Neural crest cell (in vitro differentiated cells): ENCODE results near the gene NATD1. TPM values are rescaled to one million over a fixed set of nuclear protein-coding genes. Genes with fewer than 3 reads are reported as not detected.

Experiments
- DNase-seq: peaks from one replicate; pipeline ENCODE4 v3.0.0; 2021; ENCODE audit warnings: low read depth, mixed read lengths, low spot score
- H3K27ac Mint-ChIP-seq: one replicate; pipeline ENCODE4 v1.8.0; 2021; ENCODE audit warnings: mild to moderate bottlenecking, mixed read lengths; ENCODE audit not compliant: unreplicated experiment
- H3K27me3 Mint-ChIP-seq: 2 replicates; pipeline ENCODE4 v1.8.0; 2021; ENCODE audit warnings: low read depth, mild to moderate bottlenecking, mixed read lengths
- H3K36me3 Mint-ChIP-seq: 2 replicates; pipeline ENCODE4 v1.8.0; 2021; ENCODE audit warnings: low read depth, mild to moderate bottlenecking, mixed read lengths
- H3K4me1 Mint-ChIP-seq: 2 replicates; pipeline ENCODE4 v1.8.0; 2021; ENCODE audit warnings: mixed read lengths
- H3K4me3 Mint-ChIP-seq: one replicate; pipeline ENCODE4 v1.8.0; 2021; ENCODE audit warnings: mild to moderate bottlenecking, mixed read lengths
- H3K9me3 Mint-ChIP-seq: 2 replicates; pipeline ENCODE4 v1.8.0; 2021; ENCODE audit warnings: mixed read lengths
- total RNA-seq: library from RNA; stranded (reverse); gene quantifications from 2 replicates; pipeline ENCODE4 v1.2.1, GENCODE V29; 2021
- TF ChIP-seq, protein P1 (sequence below): fragments of 200-600 bp; sonication (generic); conservative IDR thresholded peaks from 2 replicates; pipeline ENCODE4 v1.5.0; 2021; ENCODE audit warnings: antibody characterized with exemption, mild to moderate bottlenecking

The NATD1 gene
- total RNA-seq, 1 donor from 2014 or later, result 6.7 TPM

DNA sequence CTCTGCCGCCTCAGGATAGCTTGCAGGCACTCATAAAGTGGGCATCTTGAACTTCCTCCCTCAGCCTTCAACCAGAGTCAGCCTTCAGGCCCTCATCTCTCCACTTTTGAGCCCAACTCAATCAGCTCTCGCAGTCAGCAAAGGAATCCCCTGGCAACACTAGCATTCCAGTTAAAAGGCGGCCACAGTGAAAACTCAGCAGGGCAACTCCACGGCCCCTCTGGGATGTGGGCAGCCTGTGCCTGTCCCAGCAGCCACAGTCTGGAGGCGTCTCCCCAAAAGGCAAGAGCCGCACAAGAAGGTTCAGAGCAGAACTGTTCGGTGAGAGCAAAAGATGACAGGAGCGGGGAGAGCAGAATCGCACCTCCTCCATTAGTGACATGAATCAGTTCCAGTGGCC lies 48.3 kb downstream of the NATD1 start:
- DNase-seq, result peak; percentile 3
- Mint-ChIP-seq H3K4me3 (peak overlapping the region; percentile 52), H3K9me3 (no peaks in the 10 kb centered on the region), H3K27ac (no peak overlapping the region), H3K4me1 (peaks cover 36% of the 10 kb centered on the region), H3K36me3 (peaks cover 2% of the 10 kb centered on the region), H3K27me3 (no peaks in the 10 kb centered on the region)
- TF ChIP-seq, protein P1, sequence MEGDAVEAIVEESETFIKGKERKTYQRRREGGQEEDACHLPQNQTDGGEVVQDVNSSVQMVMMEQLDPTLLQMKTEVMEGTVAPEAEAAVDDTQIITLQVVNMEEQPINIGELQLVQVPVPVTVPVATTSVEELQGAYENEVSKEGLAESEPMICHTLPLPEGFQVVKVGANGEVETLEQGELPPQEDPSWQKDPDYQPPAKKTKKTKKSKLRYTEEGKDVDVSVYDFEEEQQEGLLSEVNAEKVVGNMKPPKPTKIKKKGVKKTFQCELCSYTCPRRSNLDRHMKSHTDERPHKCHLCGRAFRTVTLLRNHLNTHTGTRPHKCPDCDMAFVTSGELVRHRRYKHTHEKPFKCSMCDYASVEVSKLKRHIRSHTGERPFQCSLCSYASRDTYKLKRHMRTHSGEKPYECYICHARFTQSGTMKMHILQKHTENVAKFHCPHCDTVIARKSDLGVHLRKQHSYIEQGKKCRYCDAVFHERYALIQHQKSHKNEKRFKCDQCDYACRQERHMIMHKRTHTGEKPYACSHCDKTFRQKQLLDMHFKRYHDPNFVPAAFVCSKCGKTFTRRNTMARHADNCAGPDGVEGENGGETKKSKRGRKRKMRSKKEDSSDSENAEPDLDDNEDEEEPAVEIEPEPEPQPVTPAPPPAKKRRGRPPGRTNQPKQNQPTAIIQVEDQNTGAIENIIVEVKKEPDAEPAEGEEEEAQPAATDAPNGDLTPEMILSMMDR, result no peak

DNA sequence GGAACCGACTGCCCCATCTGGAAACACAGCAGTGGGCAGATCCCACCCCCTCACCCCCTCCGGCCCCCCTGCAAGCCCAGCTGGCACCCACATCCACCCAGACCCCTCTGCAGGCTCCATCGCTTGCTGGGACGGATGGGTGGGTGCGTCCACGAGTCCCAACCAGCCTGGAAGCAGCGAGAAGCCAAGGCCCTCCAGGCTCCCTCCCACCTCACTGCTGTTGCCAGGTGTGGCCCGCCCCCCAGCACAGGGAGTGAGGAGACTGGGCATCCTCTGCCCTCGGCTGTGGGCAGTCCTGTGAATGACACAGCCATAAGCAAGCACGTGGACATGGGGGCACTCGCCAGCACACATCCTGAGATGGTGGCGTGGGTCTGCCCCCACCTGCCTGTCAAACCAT lies 50.7 kb downstream of the NATD1 start:
- no peaks in the 10 kb centered on the region for H3K27me3 Mint-ChIP-seq
- no peak overlapping the region for H3K27ac Mint-ChIP-seq
- DNase-seq, result no peak
- peaks cover 7% of the 10 kb centered on the region for H3K36me3 Mint-ChIP-seq
- TF ChIP-seq, protein P1, result no peak
- peaks cover 49% of the 10 kb centered on the region for H3K4me1 Mint-ChIP-seq
- no peaks in the 10 kb centered on the region for H3K9me3 Mint-ChIP-seq
- no peak overlapping the region for H3K4me3 Mint-ChIP-seq

DNA sequence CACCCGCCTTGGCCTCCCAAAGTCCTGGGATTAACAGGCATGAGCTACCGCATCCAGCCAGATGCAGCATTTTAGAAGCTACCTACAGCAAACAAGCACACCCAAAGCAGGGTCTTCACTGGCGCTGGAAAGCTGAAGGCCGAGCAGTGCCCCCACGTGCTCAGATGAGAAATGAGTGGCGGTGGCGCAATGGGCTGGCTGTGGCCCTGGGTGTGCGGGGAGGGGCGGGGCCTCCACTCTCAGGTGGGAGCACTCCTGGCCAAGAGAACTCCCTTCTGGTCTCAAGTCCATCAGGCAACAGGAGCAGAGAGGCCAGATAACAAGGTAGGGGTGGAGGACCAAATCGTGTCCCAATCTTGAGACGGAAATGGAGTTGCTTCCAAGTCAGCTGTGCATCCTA lies 51.3 kb downstream of the NATD1 start:
- H3K9me3 Mint-ChIP-seq, result no peaks in the 10 kb centered on the region
- H3K27me3 Mint-ChIP-seq, result no peaks in the 10 kb centered on the region
- no peak for DNase-seq
- TF ChIP-seq, protein P1, result no peak
- no peak overlapping the region for H3K4me3 Mint-ChIP-seq
- peaks cover 10% of the 10 kb centered on the region for H3K36me3 Mint-ChIP-seq
- H3K27ac Mint-ChIP-seq, result no peak overlapping the region
- peaks cover 54% of the 10 kb centered on the region for H3K4me1 Mint-ChIP-seq

DNA sequence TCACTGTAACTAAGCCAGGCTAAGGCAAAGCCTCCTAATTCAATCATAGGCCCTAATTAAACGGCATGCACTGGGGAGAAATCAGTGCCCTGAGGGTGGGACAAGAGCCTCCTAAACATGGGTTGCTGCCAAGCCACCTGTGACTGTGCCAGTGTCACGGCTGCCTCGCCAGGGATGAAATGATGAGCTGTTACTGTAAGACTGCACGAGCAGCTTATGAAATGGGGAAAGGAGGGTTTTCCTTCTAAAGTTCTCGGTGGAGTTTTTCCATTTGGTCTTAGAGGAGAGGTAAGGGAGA lies 52.0 kb downstream of the NATD1 start:
- TF ChIP-seq, protein P1, result no peak
- Mint-ChIP-seq H3K27ac (no peak overlapping the region), H3K36me3 (peaks cover 14% of the 10 kb centered on the region), H3K27me3 (no peaks in the 10 kb centered on the region), H3K4me3 (no peak overlapping the region), H3K9me3 (no peaks in the 10 kb centered on the region), H3K4me1 (peaks cover 56% of the 10 kb centered on the region)
- no peak for DNase-seq

DNA sequence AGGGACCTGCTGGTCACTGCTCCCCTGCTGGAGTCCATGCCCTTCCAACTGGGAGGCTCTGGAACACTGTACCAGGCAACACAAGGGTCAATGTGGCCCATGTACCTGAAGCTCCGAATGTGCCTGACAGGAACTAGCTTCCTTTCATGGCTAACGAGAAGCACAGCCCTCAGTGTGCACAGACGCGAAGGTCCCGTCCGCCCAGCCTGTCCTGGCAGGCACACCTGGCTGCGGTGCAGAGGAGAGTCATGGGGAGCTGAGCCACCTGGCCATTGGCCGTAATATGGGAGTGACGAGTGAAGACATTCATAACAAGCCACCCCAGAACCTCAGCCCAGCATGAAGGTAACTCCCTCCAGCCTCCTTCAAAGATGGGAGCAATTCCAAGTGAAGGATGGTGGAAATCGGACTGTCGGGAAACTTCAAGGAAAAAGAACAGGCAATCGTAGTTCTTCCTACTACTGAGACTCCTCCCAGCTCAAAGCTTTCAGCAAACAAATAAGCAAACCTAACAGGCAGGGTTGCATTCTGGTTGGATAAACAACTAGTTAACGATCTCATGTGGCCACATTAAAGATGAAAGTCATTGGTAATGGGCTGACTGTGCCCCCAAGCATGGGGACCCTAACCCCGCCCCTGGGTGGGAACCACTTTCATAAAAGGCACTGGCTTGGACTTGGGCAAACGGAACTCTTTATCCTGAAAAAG lies 52.5 kb downstream of the NATD1 start:
- H3K27me3 Mint-ChIP-seq, result no peaks in the 10 kb centered on the region
- no peaks in the 10 kb centered on the region for H3K9me3 Mint-ChIP-seq
- H3K36me3 Mint-ChIP-seq, result peaks cover 14% of the 10 kb centered on the region
- H3K4me3 Mint-ChIP-seq, result no peak overlapping the region
- peak overlapping the region; percentile 90 for H3K27ac Mint-ChIP-seq
- peaks cover 53% of the 10 kb centered on the region for H3K4me1 Mint-ChIP-seq
- TF ChIP-seq, protein P1, result no peak
- no peak for DNase-seq

DNA sequence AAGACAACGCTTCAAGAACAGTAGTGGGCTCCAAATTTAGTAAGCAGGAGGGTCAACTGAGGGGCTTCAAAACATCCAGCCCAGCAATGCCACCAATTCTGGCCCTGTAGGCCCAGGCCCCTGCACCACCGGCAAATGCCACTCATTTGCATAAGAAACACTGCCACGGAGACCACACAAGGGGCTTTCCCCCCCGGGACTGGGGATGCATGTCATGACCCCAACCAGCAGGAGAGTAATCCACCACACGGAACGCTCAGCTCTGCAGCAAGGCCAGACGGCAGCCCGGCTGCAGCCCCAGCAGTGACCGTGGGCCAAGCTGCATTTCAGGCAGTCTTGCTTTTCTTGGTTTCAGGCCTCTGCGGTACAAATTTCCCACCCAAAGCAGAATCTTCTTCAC lies 53.4 kb downstream of the NATD1 start:
- H3K36me3 Mint-ChIP-seq, result peaks cover 14% of the 10 kb centered on the region
- peak overlapping the region; percentile 90 for H3K27ac Mint-ChIP-seq
- TF ChIP-seq, protein P1, result no peak
- peaks cover 46% of the 10 kb centered on the region for H3K4me1 Mint-ChIP-seq
- no peaks in the 10 kb centered on the region for H3K9me3 Mint-ChIP-seq
- peak; percentile 8 for DNase-seq
- no peaks in the 10 kb centered on the region for H3K27me3 Mint-ChIP-seq
- H3K4me3 Mint-ChIP-seq, result no peak overlapping the region
